Glutamatergic neuron (in vitro differentiated cells): ENCODE data around the gene PLD6. TPM values are rescaled to one million over a fixed set of nuclear protein-coding genes. Genes with fewer than 3 reads are reported as not detected.

Experiments
- DNase-seq: peaks from one replicate; pipeline ENCODE4 v3.0.0; 2022
- H3K27ac Mint-ChIP-seq: one replicate; pipeline ENCODE4 v1.8.0; 2020; ENCODE audit warnings: mild to moderate bottlenecking, mixed read lengths, inconsistent platforms; ENCODE audit not compliant: unreplicated experiment
- H3K27me3 Mint-ChIP-seq: one replicate; pipeline ENCODE4 v1.8.0; 2020; ENCODE audit warnings: mild to moderate bottlenecking, moderate library complexity, mixed read lengths, inconsistent platforms; ENCODE audit not compliant: unreplicated experiment
- H3K36me3 Mint-ChIP-seq: one replicate; pipeline ENCODE4 v1.8.0; 2020; ENCODE audit warnings: mild to moderate bottlenecking, mixed read lengths, inconsistent platforms; ENCODE audit not compliant: unreplicated experiment
- H3K4me1 Mint-ChIP-seq: one replicate; pipeline ENCODE4 v1.8.0; 2020; ENCODE audit warnings: mild to moderate bottlenecking, low read depth, mixed read lengths, inconsistent platforms; ENCODE audit not compliant: unreplicated experiment
- H3K4me3 Mint-ChIP-seq: one replicate; pipeline ENCODE4 v1.8.0; 2020; ENCODE audit warnings: mild to moderate bottlenecking, mixed read lengths, inconsistent platforms; ENCODE audit not compliant: unreplicated experiment
- H3K9me3 Mint-ChIP-seq: one replicate; pipeline ENCODE4 v1.8.0; 2020; ENCODE audit warnings: mild to moderate bottlenecking, moderate library complexity, mixed read lengths, inconsistent platforms; ENCODE audit not compliant: unreplicated experiment
- CTCF ChIP-seq: fragments of 200-600 bp; sonication (generic); IDR thresholded peaks from one replicate; pipeline ENCODE4 v1.5.0; 2021; ENCODE audit not compliant: partially characterized antibody, unreplicated experiment
- total RNA-seq: library from RNA; stranded (reverse); fragmentation: NEBNext Ultra II Directional; extraction: Animal tissue kit (Norgen Biotek cat#: 25700); gene quantifications from one replicate; pipeline ENCODE4 v1.2.1, GENCODE V29; 2021; ENCODE audit not compliant: unreplicated experiment

Gene PLD6
- total RNA-seq, 1 donor from 2014 or later, result 1.1 TPM

- DNase-seq, result no peak
- no peak overlapping the region for H3K4me3 Mint-ChIP-seq
- H3K4me1 Mint-ChIP-seq, result no peaks in the 10 kb centered on the region
- no peak overlapping the region for H3K27ac Mint-ChIP-seq
- H3K27me3 Mint-ChIP-seq, result peaks cover 18% of the 10 kb centered on the region
- H3K36me3 Mint-ChIP-seq, result peaks cover 4% of the 10 kb centered on the region
- H3K9me3 Mint-ChIP-seq, result peaks cover 11% of the 10 kb centered on the region
- no peak for TF ChIP-seq CTCF
Measured at GRCh38 chr17:17156511-17156910, 49.6 kb downstream of the PLD6 start.

GRCh38 chr17:17156107-17156506, 50.0 kb downstream of the PLD6 start:
- Mint-ChIP-seq H3K27me3 (peaks cover 18% of the 10 kb centered on the region), H3K9me3 (peaks cover 12% of the 10 kb centered on the region), H3K4me3 (no peak overlapping the region), H3K27ac (no peak overlapping the region), H3K4me1 (no peaks in the 10 kb centered on the region), H3K36me3 (peaks cover 4% of the 10 kb centered on the region)
- TF ChIP-seq CTCF, result no peak
- no peak for DNase-seq

GRCh38 chr17:17155568-17155967, 50.6 kb downstream of the PLD6 start:
- Mint-ChIP-seq H3K27me3 (peaks cover 18% of the 10 kb centered on the region), H3K27ac (no peak overlapping the region), H3K4me3 (no peak overlapping the region), H3K9me3 (peaks cover 13% of the 10 kb centered on the region), H3K4me1 (no peaks in the 10 kb centered on the region), H3K36me3 (peaks cover 4% of the 10 kb centered on the region)
- TF ChIP-seq CTCF, result no peak
- no peak for DNase-seq

- no peak for DNase-seq
- Mint-ChIP-seq H3K9me3 (peaks cover 14% of the 10 kb centered on the region), H3K27me3 (peaks cover 18% of the 10 kb centered on the region), H3K4me3 (no peak overlapping the region), H3K27ac (peak overlapping the region; percentile 1), H3K4me1 (no peaks in the 10 kb centered on the region), H3K36me3 (peaks cover 4% of the 10 kb centered on the region)
- TF ChIP-seq CTCF, result no peak
Measured at GRCh38 chr17:17154981-17155380, 51.2 kb downstream of the PLD6 start.

- Mint-ChIP-seq H3K27me3 (peaks cover 14% of the 10 kb centered on the region), H3K36me3 (peaks cover 4% of the 10 kb centered on the region), H3K27ac (peak overlapping the region; percentile 1), H3K4me3 (peak overlapping the region; percentile 20), H3K4me1 (peaks cover 2% of the 10 kb centered on the region), H3K9me3 (peaks cover 13% of the 10 kb centered on the region)
- no peak for TF ChIP-seq CTCF
- no peak for DNase-seq
Measured at GRCh38 chr17:17154556-17154955, 51.6 kb downstream of the PLD6 start.
